GM19099 (cell line): ENCODE results near the gene RBM14.

Source experiments
- POLR2A ChIP-seq: IDR thresholded peaks from 3 replicates; pipeline ENCODE4 v1.6.1; 2011; ENCODE audit warnings: low read depth; ENCODE audit not compliant: insufficient read length; ENCODE audit errors: extremely low read depth

RBM14 gene

DNA sequence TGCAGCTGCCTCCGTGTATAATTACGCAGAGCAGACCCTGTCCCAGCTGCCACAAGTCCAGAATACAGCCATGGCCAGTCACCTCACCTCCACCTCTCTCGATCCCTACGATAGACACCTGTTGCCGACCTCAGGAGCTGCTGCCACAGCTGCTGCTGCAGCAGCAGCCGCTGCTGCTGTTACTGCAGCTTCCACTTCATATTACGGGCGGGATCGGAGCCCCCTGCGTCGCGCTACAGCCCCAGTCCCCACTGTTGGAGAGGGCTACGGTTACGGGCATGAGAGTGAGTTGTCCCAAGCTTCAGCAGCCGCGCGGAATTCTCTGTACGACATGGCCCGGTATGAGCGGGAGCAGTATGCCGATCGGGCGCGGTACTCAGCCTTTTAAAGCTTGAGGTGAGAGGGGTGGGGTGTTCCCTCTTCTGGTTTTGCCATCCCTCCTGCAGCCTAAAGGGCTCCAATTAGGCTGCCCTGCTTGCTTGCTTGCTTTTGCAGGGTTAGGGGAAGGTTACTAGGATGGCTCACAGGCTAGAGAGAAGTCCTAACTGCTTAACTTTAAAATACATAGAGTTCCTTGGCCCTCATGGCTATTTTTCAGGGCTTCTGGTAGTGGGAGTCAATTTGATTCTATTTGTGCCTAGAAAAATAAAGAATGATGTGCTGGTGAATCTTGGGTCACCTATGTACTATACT lies 27.5 kb downstream of the RBM14 start:
- no peak for TF ChIP-seq POLR2A

DNA sequence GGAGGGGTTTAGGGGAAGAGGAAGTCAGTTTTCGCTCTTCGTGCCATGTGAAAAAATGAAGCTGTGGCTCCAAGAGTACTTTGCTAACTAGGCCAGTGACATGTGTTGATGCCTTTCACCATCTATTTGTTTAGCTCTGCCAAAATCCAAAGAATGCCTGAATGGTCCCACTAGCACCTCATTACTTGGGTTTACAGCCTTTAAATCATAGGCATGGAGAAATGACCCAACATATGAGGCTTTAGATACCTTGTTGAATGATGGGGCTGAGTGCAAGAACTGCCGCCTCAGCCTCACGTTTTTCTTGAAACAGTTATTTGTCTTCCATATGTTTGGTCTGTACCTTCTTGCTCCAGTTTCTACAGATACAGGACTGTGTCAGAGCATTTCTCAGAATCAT lies 30.4 kb downstream of the RBM14 start:
- no peak for TF ChIP-seq POLR2A

DNA sequence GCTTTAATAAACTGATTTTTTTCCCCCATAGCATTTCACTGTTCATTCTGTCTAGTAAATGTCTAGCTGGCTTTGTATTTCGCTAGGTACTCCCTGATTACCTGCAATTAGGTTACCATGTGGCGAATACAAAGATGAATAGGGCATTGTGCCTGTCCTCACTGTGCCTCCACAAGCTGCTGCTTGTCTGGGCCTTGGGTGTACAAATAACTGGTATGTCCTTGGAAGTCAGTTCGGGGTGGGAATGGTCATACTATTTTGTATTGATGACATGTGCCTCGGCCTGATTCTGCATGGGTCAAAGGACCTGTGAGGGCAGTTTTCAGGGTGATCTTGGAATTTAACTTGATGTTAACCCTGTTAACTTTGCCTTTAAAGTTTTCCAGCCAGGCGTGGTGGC lies 33.5 kb downstream of the RBM14 start:
- TF ChIP-seq POLR2A: no peak

DNA sequence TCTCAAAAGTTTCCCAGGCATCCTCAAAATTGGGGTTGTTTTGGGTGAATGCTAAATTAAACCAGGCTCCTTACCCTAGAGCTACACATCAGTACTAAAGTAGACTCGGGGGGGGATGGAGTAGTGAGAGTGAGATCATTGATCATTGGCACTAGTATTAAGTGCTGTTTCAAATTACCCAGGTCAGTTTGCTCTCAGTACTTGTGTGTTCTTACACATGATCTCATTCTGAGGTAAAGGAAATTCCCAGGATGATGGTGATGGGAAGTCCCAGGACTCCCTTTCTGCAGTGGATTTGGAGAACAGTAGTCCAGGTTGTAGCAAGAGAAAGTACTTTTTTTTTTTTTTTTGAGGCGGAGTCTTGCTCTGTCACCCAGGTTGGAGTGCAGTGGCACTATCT lies 34.6 kb downstream of the RBM14 start:
- no peak for TF ChIP-seq POLR2A

DNA sequence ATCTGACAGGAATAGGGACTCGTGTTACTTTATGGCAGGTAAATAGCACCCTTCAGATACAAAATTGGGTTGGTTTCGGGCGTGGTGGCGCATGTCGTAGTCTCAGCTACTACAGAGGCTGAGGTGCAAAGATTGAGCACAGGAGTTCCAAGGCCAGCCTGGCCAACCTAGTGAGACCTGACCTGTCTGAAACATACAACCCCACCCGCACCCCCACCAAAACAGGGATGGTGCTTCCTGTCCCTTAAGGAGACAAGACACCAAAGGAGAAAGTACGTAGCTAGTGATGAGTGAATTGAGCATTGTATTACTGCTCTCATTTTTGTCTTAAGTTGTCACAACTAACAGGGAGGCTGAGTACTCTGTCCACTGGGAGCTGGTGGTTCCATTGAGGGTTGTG lies 36.2 kb downstream of the RBM14 start:
- no peak for TF ChIP-seq POLR2A

DNA sequence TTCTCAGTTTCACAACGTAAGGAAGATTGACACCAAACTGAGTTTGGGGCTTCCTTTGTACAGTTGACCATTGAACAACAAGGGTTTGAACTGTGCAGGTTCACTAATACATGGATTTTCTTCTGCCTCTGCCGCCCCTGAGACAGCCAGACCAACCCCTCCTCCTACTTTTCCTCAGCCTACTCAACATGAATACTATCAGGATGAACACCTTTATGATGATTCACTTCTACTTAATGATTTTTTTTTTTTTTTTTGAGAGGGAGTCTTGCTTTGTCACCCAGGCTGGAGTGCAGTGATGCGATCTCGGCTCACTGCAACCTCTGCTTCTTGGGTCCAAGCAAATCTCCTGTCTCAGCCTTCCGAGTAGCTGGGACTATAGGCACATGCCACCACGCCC lies 36.7 kb downstream of the RBM14 start:
- no peak for TF ChIP-seq POLR2A

DNA sequence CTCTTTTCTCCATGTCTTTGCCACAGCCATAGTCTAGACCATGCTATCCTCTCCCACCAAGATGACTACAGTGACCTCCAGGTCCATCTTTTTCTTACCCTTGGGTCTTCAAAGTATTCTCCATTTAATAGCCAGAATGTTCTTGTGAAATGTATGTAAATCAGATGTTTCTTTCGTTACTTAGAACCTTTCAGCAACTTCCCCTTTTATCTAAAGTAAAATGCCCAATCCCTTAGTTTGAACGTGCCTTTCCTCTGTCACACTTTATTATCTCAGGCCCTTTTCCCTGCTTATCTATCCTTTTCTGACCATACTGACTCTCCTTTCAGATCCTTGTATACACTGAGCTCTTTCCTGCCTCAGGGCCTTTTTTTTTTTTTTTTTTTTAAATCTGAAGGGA lies 43.3 kb downstream of the RBM14 start:
- TF ChIP-seq POLR2A: no peak

DNA sequence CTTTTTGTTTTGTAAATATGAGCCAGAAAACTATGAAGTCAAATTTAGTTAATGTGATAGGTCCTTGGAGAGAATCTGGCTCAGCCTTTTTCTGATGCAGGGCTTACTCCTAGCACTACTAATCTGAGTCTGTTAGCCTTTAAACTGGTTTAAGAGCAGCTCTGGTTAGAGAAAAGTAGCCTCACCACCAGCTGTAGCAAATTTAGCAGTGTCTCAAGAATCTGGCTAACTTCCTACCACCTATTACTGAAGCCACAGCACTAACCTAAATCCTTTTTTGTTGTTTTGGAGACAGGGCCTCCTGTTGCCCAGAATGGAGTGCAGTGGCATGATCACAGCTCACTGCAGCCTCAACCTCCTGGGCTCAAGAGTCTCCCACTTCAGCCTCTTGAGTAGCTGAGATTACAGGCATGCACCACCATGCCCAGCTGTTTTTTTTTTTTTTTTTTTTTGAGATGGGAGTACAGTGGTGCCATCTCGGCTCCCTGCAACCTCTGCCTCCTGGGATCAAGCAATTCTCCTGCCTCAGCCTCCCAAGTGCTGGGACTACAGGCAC lies 47.4 kb downstream of the RBM14 start:
- no peak for TF ChIP-seq POLR2A

DNA sequence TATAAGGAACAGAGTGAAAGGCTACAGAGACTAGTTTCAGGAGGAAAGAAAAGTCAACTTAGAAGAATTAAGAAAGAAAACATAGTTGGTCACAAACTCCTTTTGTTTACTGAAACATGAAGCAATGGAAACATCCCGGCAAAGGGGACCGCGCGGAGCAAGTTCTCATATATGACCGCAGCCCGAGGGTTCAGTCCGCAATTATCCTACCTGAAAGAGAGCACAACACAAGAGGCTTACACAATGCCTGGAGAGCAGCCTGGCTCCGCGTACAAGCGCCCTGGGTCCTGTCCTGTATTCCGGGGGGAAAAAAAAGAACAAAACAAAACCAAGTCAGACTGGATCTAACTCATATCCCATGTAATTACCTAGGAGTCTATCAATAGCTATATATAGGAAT lies 48.9 kb downstream of the RBM14 start:
- no peak for TF ChIP-seq POLR2A

DNA sequence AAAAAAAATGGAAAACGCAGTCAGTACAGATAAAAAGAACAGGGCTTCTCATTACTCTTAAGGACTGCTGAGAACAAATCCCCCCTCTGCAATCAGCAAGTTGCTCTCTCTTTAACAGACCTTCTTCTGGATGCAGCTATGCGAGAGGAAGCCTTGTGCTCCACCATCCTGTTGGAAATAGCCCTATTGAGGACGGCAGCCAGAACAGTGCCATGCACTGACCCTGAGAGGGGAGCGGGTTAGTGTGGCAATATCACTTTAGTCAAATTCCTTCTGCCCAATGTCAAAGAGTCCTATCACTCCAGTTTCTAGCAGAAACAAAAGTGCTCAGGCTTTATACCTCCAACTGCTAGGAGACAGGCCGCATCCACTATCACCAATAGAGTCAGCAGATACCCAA lies 54.4 kb downstream of the RBM14 start:
- TF ChIP-seq POLR2A: no peak

DNA sequence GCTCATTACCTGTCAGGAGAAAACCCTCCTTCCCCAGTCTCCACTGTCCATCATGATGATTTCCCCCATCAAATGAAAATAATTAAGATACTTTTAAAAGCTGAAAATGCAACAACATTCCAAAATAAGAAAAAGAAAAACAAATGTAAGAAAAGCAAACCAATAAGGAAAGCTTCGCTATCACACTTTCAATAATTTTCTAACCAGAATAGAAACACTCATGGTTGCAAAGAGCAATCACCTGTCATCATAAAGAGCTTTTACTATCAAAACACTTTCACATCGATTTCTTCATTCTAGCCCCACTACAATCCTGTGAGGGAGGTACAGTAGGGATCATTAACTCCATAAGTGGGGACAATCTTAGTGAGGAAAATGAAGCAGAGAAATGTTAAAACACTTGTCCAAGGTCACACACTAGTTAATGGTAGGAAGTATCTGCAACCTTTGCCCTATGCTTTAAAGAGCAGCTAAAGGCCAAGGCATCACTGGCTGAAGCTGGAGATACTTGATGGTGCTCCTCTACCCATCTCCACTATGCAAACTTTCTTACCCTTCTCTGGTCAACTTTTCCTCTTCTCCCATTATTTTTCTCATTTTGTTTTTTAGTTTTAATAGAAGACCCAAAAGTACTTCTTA lies 58.7 kb downstream of the RBM14 start:
- TF ChIP-seq POLR2A: no peak

DNA sequence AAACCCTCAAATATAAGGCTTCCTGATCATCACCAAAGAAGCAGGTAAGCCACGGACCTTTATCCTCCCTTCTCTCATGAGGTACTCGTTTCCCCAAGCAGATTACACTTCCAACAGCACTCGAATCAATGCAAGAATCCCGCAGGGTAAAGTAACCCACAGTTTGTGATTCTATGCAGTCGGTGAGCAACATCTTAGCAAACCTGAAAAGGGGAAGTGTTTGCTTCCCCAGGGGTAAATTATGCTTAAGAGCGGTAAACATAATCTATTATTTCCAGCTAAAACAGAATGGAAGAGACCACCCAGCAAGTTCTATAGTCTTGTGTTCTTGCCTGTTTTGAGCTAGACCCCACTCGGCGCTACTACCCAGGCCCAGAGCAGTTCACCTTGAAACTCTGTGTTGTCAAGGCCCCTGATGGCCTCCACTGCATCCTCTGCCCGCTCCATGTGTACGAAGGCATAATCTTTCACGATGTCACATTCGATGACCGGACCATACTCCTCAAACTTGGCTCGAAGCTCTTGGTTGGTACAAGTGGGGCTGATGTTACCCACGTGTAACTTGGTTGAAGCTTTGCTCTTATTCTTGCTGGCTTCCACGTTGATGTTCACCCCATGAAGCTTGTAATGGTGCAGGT lies 60.0 kb downstream of the RBM14 start:
- TF ChIP-seq POLR2A: no peak
